Neural progenitor cell (in vitro differentiated cells): Measurements from ENCODE around the gene ZNF285. TPM values are rescaled to one million over a fixed set of nuclear protein-coding genes. Genes with fewer than 3 reads are reported as not detected.

Experiments used
- DNase-seq: peaks from one replicate; pipeline ENCODE4 v3.0.0-alpha.2; 2016; ENCODE audit warnings: low spot score
- H2AFZ ChIP-seq: fragments of 200-600 bp; sonication (generic); replicated peaks from 2 replicates; pipeline ENCODE4 v1.6.1; 2016; ENCODE audit warnings: antibody characterized with exemption
- H3F3A ChIP-seq: fragments of 200-600 bp; sonication (generic); 2 replicates; pipeline ENCODE4 v1.6.1; 2016; ENCODE audit warnings: antibody characterized with exemption, low read depth
- H3K27ac ChIP-seq: fragments of 200-600 bp; sonication (generic); 2 replicates; pipeline ENCODE4 v1.5.1; 2016; ENCODE audit warnings: mild to moderate bottlenecking
- H3K27me3 ChIP-seq: fragments of 200-600 bp; sonication (generic); 2 replicates; pipeline ENCODE4 v1.6.1; 2016; ENCODE audit warnings: mild to moderate bottlenecking, moderate library complexity
- H3K36me3 ChIP-seq: fragments of 200-600 bp; sonication (generic); 2 replicates; pipeline ENCODE4 v1.5.1; 2016
- H3K4me1 ChIP-seq: fragments of 200-600 bp; sonication (generic); 2 replicates; pipeline ENCODE4 v1.6.1; 2016; ENCODE audit warnings: mixed run types
- H3K4me2 ChIP-seq: fragments of 200-600 bp; sonication (generic); 2 replicates; pipeline ENCODE4 v1.6.1; 2016
- H3K4me3 ChIP-seq: fragments of 200-600 bp; sonication (generic); 2 replicates; pipeline ENCODE4 v1.5.1; 2016
- H3K79me2 ChIP-seq: fragments of 200-600 bp; sonication (generic); 2 replicates; pipeline ENCODE4 v1.6.1; 2016; ENCODE audit warnings: low read depth
- H3K9ac ChIP-seq: fragments of 200-600 bp; sonication (generic); 2 replicates; pipeline ENCODE4 v1.6.1; 2016
- H3K9me3 ChIP-seq: fragments of 200-600 bp; sonication (generic); 2 replicates; pipeline ENCODE4 v1.5.1; 2016; ENCODE audit warnings: low read depth
- H4K20me1 ChIP-seq: fragments of 200-600 bp; sonication (generic); 2 replicates; pipeline ENCODE4 v1.6.1; 2016; ENCODE audit warnings: low read depth
- H3K27ac Mint-ChIP-seq: 3 replicates; pipeline ENCODE4 v1.8.0; 2021; ENCODE audit warnings: mixed read lengths
- H3K27me3 Mint-ChIP-seq: 2 replicates; pipeline ENCODE4 v1.8.0; 2022; ENCODE audit warnings: low read depth, mild to moderate bottlenecking, inconsistent platforms, moderate library complexity, mixed read lengths; ENCODE audit not compliant: insufficient read depth
- H3K36me3 Mint-ChIP-seq: 3 replicates; pipeline ENCODE4 v1.8.0; 2021; ENCODE audit warnings: mixed read lengths
- H3K4me1 Mint-ChIP-seq: 3 replicates; pipeline ENCODE4 v1.8.0; 2021; ENCODE audit warnings: mixed read lengths
- H3K4me3 Mint-ChIP-seq: 3 replicates; pipeline ENCODE4 v1.8.0; 2021; ENCODE audit warnings: mild to moderate bottlenecking, moderate library complexity, mixed read lengths
- H3K9me3 Mint-ChIP-seq: 3 replicates; pipeline ENCODE4 v1.8.0; 2020; ENCODE audit warnings: mixed read lengths
- CTCF ChIP-seq: fragments of 200-600 bp; sonication (generic); IDR thresholded peaks from 2 replicates; pipeline ENCODE4 v1.5.1; 2017; ENCODE audit warnings: antibody characterized with exemption, mild to moderate bottlenecking
- EZH2 ChIP-seq: fragments of 200-600 bp; sonication (generic); IDR thresholded peaks from 2 replicates; pipeline ENCODE4 v1.6.1; 2017; ENCODE audit warnings: antibody characterized with exemption, mild to moderate bottlenecking, moderate library complexity
- EZH2phosphoT487 ChIP-seq: fragments of 200-600 bp; sonication (generic); IDR thresholded peaks from 2 replicates; pipeline ENCODE4 v1.6.1; 2017; ENCODE audit warnings: antibody characterized with exemption
- total RNA-seq: library from RNA; depleted of rRNA; stranded (reverse); fragments of >200 nt; gene quantifications from 2 replicates; pipeline ENCODE4 v1.2.3, GENCODE V29; 2015; ENCODE audit warnings: low replicate concordance

The ZNF285 gene
- total RNA-seq: 7.1 and 16.6 TPM in 2 replicates

GRCh38 chr19:44401139-44402115, at the start of gene ZNF285:
ZNF285 (minus strand) TSS chr19:44401608; CDS start chr19:44397213, 4,395 bp downstream.
- no peak within 1 kb of the TSS for H3K27ac ChIP-seq

GRCh38 chr19:44447916-44448674, 46.7 kb upstream of the ZNF285 start, which contains the start of gene ZNF229:
ZNF229 (minus strand) TSS chr19:44448472; CDS start chr19:44442847, 5,625 bp downstream.
- Histone ChIP-seq H3K27ac (no peak within 1 kb of the TSS), H3K4me1 (no peaks in the 10 kb centered on the region), H3K79me2 (no peaks in the 10 kb centered on the region), H3K9me3 (peaks cover 14% of the 10 kb centered on the region), H3F3A (no peaks in the 10 kb centered on the region), H3K27me3 (no peaks in the 10 kb centered on the region), H4K20me1 (no peaks in the 10 kb centered on the region), H3K36me3 (no peaks in the 10 kb centered on the region), H3K4me3 (peak within 1 kb of the TSS; percentile 61), H3K9ac (no peak within 1 kb of the TSS), H3K4me2 (peak within 1 kb of the TSS; percentile 80), H2AFZ (peak within 1 kb of the TSS; percentile 95)
- Mint-ChIP-seq H3K4me1 (no peaks in the 10 kb centered on the region), H3K4me3 (no peak within 1 kb of the TSS), H3K9me3 (peaks cover 54% of the 10 kb centered on the region), H3K27ac (no peak within 1 kb of the TSS), H3K36me3 (no peaks in the 10 kb centered on the region), H3K27me3 (peaks cover 4% of the 10 kb centered on the region)
- DNase-seq: peak; percentile 95
- TF ChIP-seq EZH2phosphoT487 (no peak), EZH2 (no peak), CTCF (no peak)

More at GRCh38 chr19:44401139-44402115, at the start of gene ZNF285:
- Mint-ChIP-seq H3K9me3 (peaks cover 32% of the 10 kb centered on the region), H3K27me3 (peaks cover 5% of the 10 kb centered on the region), H3K27ac (peak within 1 kb of the TSS; percentile 80), H3K4me1 (peaks cover 8% of the 10 kb centered on the region), H3K4me3 (peak within 1 kb of the TSS; percentile 97), H3K36me3 (peaks cover 10% of the 10 kb centered on the region)
- Histone ChIP-seq H3K4me1 (no peaks in the 10 kb centered on the region), H3K4me3 (peak within 1 kb of the TSS; percentile 86), H3K79me2 (no peaks in the 10 kb centered on the region), H3K36me3 (no peaks in the 10 kb centered on the region), H3K9ac (no peak within 1 kb of the TSS), H3K9me3 (peaks cover 6% of the 10 kb centered on the region), H3K27me3 (no peaks in the 10 kb centered on the region), H2AFZ (peak within 1 kb of the TSS; percentile 92), H3F3A (peaks cover 7% of the 10 kb centered on the region), H3K4me2 (peak within 1 kb of the TSS; percentile 86), H4K20me1 (no peaks in the 10 kb centered on the region)
- DNase-seq: peak; percentile 98
- TF ChIP-seq EZH2 (no peak), CTCF (no peak), EZH2phosphoT487 (no peak)

GRCh38 chr19:44438441-44438840, 37.0 kb upstream of the ZNF285 start:
- H3K9ac ChIP-seq: no peak overlapping the region
- H3K4me3 ChIP-seq: no peak overlapping the region
- Mint-ChIP-seq H3K9me3 (peaks cover 14% of the 10 kb centered on the region), H3K27me3 (no peaks in the 10 kb centered on the region), H3K4me3 (no peak overlapping the region), H3K4me1 (no peaks in the 10 kb centered on the region), H3K36me3 (no peaks in the 10 kb centered on the region), H3K27ac (no peak overlapping the region)
- no peak overlapping the region for H2AFZ ChIP-seq
- no peak overlapping the region for H3K4me2 ChIP-seq
- H4K20me1 ChIP-seq: no peaks in the 10 kb centered on the region
- H3K4me1 ChIP-seq: no peaks in the 10 kb centered on the region
- H3K9me3 ChIP-seq: no peaks in the 10 kb centered on the region
- no peaks in the 10 kb centered on the region for H3K79me2 ChIP-seq
- peak; percentile 2 for DNase-seq
- H3K27me3 ChIP-seq: no peaks in the 10 kb centered on the region
- H3K36me3 ChIP-seq: no peaks in the 10 kb centered on the region
- no peaks in the 10 kb centered on the region for H3F3A ChIP-seq
- no peak overlapping the region for H3K27ac ChIP-seq
- no peak for TF ChIP-seq EZH2phosphoT487
- TF ChIP-seq EZH2: no peak
- TF ChIP-seq CTCF: no peak
